Stimulated activated naive CD8-positive, alpha-beta T cell treated with anti-CD3 and anti-CD28 coated beads, Interleukin-15, Interleukin-2, amounts not matched to agents 100 U/mL and 50 U/mL, for 24 hours (primary cell): ENCODE measurements around the gene GSX2.
"Not testable (repeated sequence)": the region's sequence is repeated elsewhere in the genome, so short reads cannot be mapped to it uniquely, and the experiment has no call there.

ENCODE experiments used
- ATAC-seq: fragments of 150-1000 bp; cut with Tn5 transposase; one replicate; pipeline ENCODE4 v1.10.0; 2021
- DNase-seq: peaks from one replicate; pipeline ENCODE4 v3.0.0; 2021

The GSX2 gene

GRCh38 chr4:54099748-54100574 is at the start of gene GSX2:
TSS of gene GSX2 (plus strand) at chr4:54100163. CDS start at chr4:54100345, 182 bp downstream.
- ATAC-seq (no peak), DNase-seq (no peak)

GRCh38 chr4:54050214-54050904 is 49.6 kb upstream of the GSX2 start:
- DNase-seq, result no peak
- no peak for ATAC-seq

DNA sequence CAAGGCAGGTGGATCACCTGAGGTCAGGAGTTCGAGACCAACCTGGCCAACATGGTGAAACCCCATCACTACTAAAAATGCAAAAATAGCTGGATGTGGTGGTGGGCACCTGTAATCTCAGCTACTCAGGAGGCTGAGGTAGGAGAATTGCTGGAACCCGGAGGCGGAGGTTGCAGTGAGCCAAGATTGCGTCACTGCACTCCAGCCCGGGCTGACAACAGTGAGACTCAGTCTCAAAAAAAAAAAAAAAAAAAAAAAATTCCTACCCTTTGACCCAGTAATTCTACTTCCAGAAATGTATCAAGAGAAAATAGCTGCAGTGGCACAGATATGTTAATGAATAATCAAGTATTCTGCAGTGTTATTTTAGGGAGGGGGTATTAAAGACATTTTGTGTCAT is 46.6 kb upstream of the GSX2 start:
- ATAC-seq, DNase-seq: not testable (repeated sequence)

DNA sequence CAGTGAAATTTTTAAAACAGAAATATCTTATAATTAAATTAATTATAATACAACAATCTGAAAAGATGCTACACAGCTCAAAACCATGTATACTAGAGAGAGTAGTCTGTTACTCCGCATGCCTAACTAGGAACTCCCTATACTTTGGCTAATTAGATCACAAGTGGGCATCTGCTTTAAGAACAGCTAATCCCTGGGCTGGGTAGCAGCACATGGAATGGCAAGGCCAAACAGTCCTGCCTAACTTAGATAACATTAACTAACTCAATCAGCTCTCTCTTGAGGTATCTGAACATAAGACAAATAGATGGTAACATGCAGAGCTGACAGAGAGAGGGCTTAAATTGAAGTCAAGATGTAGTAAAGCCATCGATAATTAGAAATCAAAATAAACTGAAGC is 45.5 kb upstream of the GSX2 start:
- no peak for DNase-seq
- ATAC-seq, result no peak

DNA sequence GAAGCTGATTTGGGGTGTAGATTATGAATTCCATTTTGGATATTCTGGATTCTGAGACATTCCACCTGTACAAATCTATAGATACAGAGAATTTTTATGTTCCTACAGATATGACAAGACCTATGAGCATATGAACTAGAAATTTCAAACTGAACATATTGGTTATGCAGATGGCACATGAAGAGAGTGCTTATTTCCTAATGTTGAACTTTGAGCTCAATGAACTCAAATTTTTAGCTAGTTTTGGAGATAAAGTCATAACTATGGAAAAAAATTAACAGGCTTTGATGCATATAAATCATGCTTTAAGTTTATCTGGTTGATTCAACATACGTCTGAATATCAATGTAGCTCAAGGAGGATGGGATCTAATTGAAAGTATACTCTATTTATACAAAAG is 44.5 kb upstream of the GSX2 start:
- DNase-seq, result no peak
- no peak for ATAC-seq

DNA sequence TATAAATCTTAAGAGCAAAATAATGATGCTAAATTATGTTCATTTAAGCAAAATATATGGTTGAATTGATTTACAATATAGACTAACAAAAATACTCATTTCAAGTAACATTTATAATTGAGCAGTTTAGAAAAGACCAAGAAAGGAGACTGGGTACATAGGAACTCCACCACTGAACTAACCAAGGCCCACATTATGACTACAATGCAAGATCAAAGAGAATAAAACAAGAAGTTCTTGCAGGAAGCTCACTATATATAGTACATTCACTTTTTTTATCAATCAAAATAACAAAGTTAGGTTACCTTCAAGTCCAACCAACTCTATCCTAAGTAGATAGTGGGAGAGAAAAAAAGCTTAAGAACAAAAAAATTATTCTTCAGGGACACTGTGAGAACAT is 43.6 kb upstream of the GSX2 start:
- peak; percentile 62 for ATAC-seq
- DNase-seq, result no peak

GRCh38 chr4:54058171-54058570 is 41.8 kb upstream of the GSX2 start:
- DNase-seq, result no peak
- peak; percentile 78 for ATAC-seq

DNA sequence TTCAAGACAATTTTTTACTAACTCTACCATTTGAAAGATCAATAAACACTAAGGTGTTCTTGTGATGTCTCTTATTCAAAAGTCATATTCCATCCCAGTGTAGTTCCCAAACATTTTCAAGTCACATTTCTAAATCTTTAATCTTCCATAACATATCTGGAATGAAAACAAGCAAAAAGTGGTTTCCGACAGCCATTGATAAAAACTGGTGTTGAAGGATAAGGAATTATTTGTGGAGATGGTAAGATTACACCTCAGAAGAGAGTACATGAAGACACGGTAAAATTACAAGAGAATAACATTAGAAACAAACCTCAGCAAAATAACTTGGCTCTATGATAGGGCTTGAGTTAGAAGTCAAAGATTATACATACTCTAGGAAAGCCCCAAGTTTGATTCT is 39.8 kb upstream of the GSX2 start:
- ATAC-seq, result no peak
- DNase-seq, result no peak

DNA sequence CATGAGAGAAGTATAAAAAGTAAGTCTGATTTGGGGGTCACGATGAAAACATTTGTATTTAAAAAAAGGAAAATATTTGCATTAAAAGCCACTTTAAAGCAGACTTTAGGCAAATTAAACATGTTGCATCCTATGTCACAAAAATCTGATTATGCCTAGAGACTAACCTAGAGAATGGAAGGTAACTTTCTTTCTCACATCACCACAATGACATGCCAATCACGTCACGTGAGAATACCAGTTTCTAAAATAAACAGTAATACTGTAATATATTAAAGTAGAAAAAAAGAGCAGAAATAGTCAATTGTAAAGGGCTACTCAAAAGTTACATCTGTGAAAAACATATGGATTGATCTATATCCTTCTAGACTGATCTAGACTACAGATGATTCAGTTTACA is 38.9 kb upstream of the GSX2 start:
- ATAC-seq (no peak), DNase-seq (no peak)

DNA sequence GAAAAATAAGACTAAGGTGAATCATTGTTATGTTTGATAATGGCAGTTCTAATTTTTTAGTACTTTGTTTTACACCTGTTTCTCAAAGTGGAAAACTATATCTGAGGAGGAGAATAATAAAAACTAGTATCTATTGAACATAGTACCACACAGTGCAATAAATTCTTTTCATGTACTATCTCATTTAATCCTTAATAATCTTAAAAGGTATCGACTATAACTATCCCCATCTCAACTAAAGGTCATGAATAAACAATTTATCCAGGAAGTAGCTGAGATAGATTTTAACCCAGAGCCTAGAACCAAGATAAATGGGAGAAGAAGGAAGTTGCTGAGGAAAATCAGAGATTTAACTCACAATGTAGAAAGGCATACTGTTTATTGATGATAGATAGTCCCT is 38.1 kb upstream of the GSX2 start:
- ATAC-seq (no peak), DNase-seq (no peak)

- no peak for ATAC-seq
- no peak for DNase-seq
Measured at GRCh38 chr4:54062392-54062791, 37.6 kb upstream of the GSX2 start.

DNA sequence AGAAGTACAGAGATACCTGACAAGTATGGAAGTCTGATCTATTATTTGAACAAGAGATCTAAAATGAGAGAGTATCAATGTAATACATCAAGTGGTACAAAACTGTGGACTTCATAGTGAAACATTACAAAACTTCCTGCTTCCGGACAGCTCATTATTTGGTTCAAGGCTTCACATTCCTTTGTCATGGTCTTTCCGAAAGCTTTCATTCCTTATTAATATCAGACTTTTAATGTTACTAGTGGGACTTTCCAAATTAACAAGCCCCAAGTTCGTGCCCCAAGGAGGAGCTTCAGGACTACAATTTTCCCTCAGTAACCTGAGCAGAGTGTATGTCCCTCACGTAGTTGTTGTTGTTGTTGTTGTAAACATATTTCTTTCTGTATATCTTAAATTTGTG is 36.7 kb upstream of the GSX2 start:
- no peak for DNase-seq
- peak; percentile 17 for ATAC-seq

- DNase-seq (peak; percentile 41), ATAC-seq (peak; percentile 32)
Measured at GRCh38 chr4:54063737-54064316, 36.1 kb upstream of the GSX2 start.

DNA sequence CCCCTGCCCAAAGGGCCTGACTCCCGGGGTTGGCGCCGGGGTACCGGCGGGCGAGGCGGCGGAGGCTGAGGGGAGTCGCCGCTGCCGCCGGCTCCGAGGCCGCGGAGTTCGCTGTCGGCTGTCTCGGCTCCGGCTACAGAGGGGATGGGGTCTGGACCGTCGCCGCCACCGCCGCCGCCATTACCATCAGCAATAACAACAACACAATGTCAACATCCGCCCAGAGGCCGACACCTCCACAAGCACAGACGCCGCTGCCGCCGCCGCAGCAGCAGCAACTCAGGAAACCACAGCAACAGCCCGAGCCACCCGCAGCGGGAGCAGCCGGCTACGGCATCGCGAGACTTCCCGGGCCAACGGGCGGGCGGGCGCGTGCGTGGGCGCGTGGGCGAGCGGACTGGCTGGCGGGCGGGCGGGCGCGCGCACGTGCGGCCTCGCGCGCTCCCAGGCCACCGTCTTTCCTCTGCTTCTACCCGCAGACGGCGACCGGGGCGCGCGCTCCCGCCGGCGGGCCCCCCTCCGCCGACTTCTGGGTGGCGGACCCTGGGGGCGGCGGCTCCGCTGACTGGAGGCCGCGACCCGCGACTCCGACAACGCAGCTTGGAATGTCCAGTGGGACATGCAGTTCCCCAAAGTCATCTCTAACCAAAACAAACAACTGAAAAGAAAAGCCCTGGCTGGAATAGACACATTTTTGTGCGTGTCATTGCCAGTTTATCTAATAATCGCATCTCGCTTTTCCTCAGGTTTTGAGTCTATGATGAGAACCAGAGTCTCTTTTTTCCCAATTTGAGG is 35.4 kb upstream of the GSX2 start, which contains the start of gene CHIC2:
CHIC2 (minus strand) TSS at position 289 of the 795 bp plus-strand sequence. CDS start 305 bp downstream, outside the sequence.
- DNase-seq (peak; percentile 96), ATAC-seq (peak; percentile 86)

DNA sequence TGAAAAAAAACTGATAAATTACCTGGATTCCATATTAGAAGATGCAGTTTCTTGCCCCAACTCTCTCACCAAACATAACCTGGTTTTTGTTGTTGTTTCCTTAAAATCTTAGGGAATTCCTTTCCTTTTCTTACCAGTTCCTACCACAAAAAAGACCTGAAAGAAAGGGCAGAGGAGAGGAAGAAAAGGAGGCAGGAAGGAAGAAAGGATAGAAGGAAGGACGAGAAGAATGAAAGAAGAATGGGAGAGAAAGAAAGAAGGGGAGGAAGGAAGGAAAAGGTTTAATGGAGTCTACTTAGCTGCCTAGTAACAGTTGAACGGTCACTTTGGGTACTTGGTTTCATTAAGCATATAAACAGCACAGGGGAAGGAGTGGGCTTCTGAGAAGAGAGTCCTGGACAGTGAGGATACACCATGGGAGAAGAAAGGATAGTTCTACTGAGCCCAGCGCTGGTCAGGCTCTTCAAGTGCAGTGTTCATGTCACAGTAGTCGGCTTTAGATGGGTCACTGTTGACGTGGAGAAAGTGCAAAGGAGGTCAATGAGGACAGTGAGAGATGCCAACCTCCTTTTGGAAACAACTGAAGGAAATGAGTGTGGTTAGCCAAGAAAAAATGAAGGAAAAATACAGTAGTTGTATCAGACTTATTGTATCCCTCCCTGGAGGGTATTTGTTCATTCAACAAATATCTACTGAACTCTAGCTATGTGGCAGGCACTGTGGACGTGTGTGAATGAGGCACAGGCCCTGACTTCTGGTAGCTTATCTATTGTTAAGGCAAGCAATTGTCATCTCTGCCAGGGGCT is 34.5 kb upstream of the GSX2 start:
- DNase-seq, result no peak
- ATAC-seq, result no peak

DNA sequence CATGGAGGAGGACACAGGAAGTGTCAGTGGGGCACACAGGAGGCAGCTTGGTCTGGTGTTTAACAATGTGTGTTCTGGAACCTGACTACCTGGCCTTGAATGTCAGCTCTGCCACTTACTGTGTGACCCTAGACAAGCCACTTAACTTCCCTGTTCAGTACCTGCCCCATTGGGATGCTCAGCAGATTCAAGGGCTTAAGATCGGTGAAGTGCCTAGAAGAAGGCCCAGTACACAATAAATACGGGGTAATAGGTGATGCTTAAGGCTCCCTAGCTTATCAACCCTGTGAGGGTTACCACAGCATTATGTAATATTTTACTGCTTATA is 33.9 kb upstream of the GSX2 start:
- DNase-seq, result peak; percentile 10
- ATAC-seq, result no peak

GRCh38 chr4:54066718-54067129 is 33.2 kb upstream of the GSX2 start:
- no peak for ATAC-seq
- no peak for DNase-seq

- no peak for ATAC-seq
- DNase-seq, result no peak
Measured at GRCh38 chr4:54067166-54067565, 32.8 kb upstream of the GSX2 start.

DNA sequence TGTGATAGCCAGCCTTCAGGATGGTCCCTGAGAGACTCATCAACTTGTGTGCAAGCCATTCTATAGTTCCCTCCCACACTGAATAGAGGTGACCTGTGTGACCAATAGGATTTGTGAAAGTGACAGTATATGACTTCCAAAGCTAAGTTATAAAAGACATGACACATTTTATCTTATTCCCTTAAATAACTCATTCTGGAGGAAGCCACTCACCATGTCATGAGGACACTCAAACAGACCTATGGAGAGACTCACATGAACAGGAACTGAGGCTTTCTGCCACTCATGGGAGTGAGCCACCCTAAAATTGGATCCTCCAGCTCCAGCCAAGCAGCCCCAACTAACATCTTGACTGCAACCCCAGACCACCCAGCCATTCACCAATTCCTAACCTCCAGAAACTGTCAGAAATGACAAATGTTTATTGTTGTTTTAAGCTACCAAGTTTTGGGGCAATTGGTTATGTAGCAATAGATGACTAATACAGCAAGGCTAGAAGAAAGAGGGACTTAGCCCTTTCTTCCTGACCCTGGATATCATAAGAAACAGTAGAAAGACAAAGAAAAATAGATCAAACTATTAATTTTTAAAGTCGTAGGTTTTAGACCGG is 26.6 kb upstream of the GSX2 start:
- DNase-seq (no peak), ATAC-seq (no peak)

GRCh38 chr4:54074381-54074780 is 25.6 kb upstream of the GSX2 start:
- ATAC-seq, result no peak

GRCh38 chr4:54076673-54077072 is 23.3 kb upstream of the GSX2 start:
- ATAC-seq (no peak), DNase-seq (no peak)

More at GRCh38 chr4:54074381-54074780, 25.6 kb upstream of the GSX2 start:
- no peak for DNase-seq
